GDM1 (cell line): ENCODE measurements around the gene DHX57.

Source experiments
- DNase-seq: peaks from one replicate; lab custom pipeline; 2025; lab: John Stamatoyannopoulos, UW

Gene DHX57

DNA sequence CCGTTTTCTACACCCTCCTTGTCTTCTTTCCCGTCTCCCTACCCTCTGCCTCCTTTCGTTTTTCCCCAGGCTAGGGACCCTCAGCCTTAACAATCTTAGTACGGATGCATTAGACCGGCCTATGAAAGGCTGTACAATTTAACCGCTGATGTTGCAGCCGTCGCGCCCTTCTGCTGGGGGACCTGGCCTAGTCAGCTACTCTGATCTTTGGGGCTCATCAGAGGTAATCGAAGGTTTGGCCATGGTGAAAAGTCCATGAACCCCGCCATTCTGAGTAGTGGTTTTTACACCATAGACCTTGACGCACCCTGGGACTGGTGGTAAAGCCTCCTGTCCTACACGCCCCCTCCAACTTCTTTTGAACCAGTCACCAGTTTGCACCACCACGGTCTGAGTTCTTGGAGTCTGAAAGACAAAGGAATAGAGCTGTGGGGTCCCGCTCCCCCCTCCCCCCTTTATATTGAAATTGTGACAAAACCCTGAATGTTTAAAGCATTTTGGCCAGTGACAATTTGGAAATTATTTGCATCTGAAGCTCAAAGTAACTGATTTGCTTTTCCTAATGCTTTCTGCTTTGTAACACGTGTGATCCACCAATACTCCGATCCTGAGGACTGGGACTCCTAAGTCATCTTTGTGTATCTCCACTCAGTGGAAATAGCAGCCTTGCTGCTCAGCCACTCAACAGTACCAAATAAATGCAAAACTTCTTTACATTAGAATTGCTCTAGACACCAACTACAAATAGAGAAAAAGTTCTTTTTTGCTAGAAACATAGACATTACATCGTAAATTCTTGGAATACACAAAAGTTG, 123.9 kb downstream of the DHX57 start:
- no peak for DNase-seq

DNA sequence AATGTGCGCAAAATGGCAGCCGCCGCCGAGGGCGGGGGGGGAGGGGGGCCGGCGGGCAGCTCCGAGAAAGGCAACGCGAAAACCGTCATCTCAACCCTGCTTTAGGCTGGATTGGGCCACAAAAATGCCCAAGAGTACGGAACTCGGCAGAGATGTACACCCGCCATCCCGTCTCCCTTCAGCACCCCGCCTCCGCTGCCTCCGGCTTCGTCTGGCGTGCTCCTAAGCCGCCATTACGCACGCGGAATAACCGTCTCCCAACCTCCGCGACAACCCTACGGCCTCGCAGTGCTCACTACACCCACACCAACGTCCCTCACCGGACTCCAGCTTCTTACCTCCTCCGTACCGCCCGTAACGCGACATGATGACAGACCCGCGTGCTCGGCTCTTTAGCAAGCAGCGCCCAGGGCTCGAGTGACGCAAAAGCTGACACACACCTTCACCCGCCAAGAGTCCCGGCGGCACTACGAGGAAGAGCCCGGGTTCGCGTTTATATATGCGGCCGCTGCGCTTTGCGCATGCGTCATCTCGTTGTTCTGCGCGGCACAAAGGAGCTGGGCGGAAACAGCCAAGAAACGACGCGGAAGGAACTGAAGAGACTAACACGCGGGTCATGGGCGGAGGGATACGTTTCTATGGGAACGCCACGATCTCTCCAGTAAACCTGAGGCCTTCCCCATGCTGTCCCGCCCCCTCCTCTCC, 124.7 kb downstream of the DHX57 start, which contains the start of gene SRSF7:
Gene SRSF7 (minus strand): TSS at position 471 of the 705 bp plus-strand sequence. CDS start 105 bp downstream, at position 366.
- peak; percentile 96 for DNase-seq

DNA sequence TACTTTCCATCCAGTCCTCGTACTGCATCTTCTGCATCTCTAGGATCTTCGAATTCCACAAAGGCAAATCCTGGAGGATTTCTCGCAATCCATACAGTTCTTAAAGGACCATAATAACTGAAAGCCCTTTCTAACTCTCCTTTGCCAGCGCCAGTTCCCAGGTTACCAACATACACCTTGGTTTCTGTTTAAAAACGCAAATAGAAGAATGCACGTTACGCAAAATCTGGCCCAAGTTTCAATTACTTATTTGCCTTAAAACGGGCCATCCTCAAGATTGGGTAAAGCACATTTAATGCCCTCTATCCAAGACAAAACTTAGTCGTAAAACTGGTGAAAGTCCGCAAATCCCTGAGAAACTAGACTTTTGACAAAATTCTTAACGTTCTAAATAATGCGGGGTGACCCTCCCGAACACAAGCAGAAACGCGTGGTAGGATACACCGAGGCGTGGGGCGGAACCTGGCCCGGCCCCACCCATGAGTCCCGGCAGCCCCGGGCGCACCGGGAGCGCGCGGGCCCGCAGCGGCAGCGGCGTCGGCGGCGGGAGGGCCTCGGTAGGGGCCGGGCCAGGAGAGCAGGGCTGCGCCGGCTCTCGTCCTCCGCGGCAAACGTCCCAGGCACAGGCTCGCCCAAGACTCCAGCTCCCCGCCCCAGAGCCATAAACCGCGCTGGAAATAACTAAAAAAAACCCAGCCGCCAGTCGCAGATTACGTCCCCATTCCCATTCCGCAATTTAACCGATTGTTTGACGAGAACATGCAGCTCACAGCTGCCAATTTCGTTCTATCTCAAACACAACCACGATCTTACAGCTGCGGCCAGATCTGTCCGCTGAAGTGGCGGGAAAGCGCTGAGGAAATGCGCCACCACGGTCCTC, 125.5 kb downstream of the DHX57 start:
- DNase-seq = no peak

DNA sequence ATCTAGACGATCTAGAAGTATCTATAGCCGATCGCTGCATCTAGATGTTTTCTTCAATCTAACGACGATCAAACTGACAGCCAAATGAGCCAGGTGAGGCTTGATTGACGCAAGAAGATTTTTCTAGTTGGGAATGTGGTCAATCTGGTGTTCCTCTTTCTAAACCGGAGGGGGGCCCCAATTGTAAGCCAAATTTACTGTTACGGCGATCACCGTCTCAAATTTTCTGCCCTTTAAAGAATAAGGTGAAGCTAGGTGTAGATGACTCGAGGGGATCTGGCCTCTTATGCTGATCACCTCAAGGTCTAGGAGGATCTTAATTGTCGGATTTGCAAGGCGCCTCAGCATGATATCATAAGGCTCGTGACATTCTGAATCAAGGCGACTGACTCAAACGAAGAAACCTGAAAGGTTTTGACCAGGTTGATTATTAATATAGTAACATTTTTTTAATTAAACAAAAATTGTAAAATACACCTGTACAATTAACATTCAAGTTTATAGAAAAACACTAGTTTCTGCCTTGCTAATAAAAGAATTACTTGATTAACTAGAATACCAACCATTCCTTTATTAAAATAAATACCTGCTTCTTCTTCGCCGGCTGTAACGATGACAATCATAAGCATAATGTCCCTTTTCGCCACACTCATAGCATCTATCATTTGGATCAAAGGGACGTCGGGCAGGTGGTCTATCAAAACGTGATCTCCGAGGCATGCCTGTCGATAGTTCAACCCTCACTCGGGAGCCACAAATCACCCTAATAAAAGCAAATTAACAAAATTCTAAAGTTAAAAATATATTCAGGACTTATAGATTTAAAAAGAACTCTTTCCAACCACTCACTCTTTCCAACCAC, 126.6 kb downstream of the DHX57 start:
- DNase-seq = no peak

DNA sequence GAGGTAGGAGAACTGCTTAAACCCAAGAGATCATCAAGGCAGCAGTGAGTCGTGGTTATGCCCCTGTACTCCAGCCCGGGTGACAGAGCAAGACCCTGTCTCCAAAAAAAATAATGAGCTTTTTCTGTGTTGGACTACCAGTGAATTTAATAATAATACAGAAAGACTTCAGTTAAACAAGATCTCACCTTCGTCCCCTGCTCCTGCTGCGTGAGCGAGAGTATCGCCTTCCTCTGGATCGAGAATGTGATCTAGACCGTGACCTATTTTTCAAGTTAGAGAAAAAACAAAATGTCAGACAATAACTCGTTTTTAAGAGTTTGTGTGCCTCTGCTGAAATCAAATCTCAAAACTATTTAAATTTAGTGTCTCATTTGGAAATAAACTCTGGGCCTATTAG, 127.3 kb downstream of the DHX57 start:
- DNase-seq = no peak

DNA sequence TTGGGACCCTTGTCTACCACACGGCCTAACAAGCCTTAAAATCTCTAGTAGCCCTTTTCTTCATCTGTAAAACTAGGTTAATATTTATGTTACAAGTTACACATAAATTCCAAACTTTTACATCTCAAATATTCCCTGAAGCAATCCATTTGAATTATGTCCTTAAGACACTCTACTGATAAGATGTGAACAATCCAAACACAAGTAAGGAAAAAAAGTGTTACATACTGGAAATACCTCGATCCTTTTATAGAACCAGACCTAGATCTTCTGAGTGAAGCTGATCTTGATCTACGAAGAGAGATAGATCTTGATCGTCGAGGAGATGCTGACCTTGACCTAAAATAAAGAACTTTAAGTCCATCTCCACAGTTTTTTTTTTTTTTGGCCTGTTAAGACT, 127.9 kb downstream of the DHX57 start:
- no peak for DNase-seq
